Mesendoderm (in vitro differentiated cells): ENCODE data around the gene SSH2.

ENCODE experiments used
- DNase-seq: peaks from one replicate; pipeline ENCODE4 v3.0.0; 2013
- H2AK5ac ChIP-seq: 2 replicates; pipeline ENCODE4 v1.6.1; 2013; ENCODE audit warnings: low read length, inconsistent platforms
- H2BK120ac ChIP-seq: 2 replicates; pipeline ENCODE4 v1.6.1; 2013; ENCODE audit warnings: low read depth, mild to moderate bottlenecking, low read length, moderate library complexity, mixed read lengths
- H2BK15ac ChIP-seq: replicated peaks from 2 replicates; pipeline ENCODE4 v1.6.1; 2013; ENCODE audit warnings: low read depth, mild to moderate bottlenecking, moderate library complexity
- H2BK5ac ChIP-seq: 2 replicates; pipeline ENCODE4 v1.6.1; 2013; ENCODE audit warnings: low read length, inconsistent platforms
- H3K18ac ChIP-seq: 2 replicates; pipeline ENCODE4 v1.6.1; 2013; ENCODE audit warnings: mild to moderate bottlenecking, low read length, mixed read lengths
- H3K23ac ChIP-seq: one replicate; pipeline ENCODE4 v1.6.1; 2013; ENCODE audit warnings: low read length
- H3K27ac ChIP-seq: 2 replicates; pipeline ENCODE4 v1.5.1; 2013; ENCODE audit warnings: low read depth, mild to moderate bottlenecking, inconsistent platforms, low read length, moderate library complexity
- H3K27me3 ChIP-seq: 2 replicates; pipeline ENCODE4 v1.6.1; 2013; ENCODE audit warnings: low read length, control low read depth, mild to moderate bottlenecking, inconsistent platforms; ENCODE audit not compliant: insufficient read depth, poor library complexity
- H3K36me3 ChIP-seq: 2 replicates; pipeline ENCODE4 v1.6.1; 2013; ENCODE audit warnings: low read length, inconsistent platforms; ENCODE audit not compliant: control insufficient read depth, insufficient read depth
- H3K4ac ChIP-seq: one replicate; pipeline ENCODE4 v1.6.1; 2013; ENCODE audit warnings: low read depth, mild to moderate bottlenecking, low read length, moderate library complexity
- H3K4me1 ChIP-seq: 2 replicates; pipeline ENCODE4 v1.6.1; 2013; ENCODE audit warnings: low read depth, low read length, inconsistent platforms; ENCODE audit not compliant: control insufficient read depth
- H3K4me2 ChIP-seq: 2 replicates; pipeline ENCODE4 v1.6.1; 2013; ENCODE audit warnings: low read length
- H3K4me3 ChIP-seq: 2 replicates; pipeline ENCODE4 v1.5.1; 2013; ENCODE audit warnings: mild to moderate bottlenecking, low read length
- H3K56ac ChIP-seq: one replicate; pipeline ENCODE4 v1.6.1; 2013; ENCODE audit warnings: low read length
- H3K79me1 ChIP-seq: 2 replicates; pipeline ENCODE4 v1.6.1; 2013; ENCODE audit warnings: low read length, inconsistent platforms
- H3K79me2 ChIP-seq: 2 replicates; pipeline ENCODE4 v1.6.1; 2013; ENCODE audit warnings: mild to moderate bottlenecking, low read length; ENCODE audit not compliant: control insufficient read depth, insufficient read depth
- H3K9ac ChIP-seq: 2 replicates; pipeline ENCODE4 v1.6.1; 2013; ENCODE audit warnings: low read length, inconsistent platforms
- H4K5ac ChIP-seq: one replicate; pipeline ENCODE4 v1.6.1; 2013; ENCODE audit warnings: low read length
- H4K8ac ChIP-seq: one replicate; pipeline ENCODE4 v1.6.1; 2013; ENCODE audit warnings: low read depth, mild to moderate bottlenecking, control low read depth, low read length, moderate library complexity
- WGBS: extraction: QIAGEN DNeasy Blood & Tissue Kit; methylation state at CpG from one replicate; pipeline ENCODE4 v1.1.7; 2013; ENCODE audit warnings: low lambda C conversion rate, missing lambda C conversion rate; ENCODE audit not compliant: insufficient coverage; ENCODE audit errors: extremely low coverage; 5-methylcytosine and 5-hydroxymethylcytosine counted together

SSH2 gene

DNA sequence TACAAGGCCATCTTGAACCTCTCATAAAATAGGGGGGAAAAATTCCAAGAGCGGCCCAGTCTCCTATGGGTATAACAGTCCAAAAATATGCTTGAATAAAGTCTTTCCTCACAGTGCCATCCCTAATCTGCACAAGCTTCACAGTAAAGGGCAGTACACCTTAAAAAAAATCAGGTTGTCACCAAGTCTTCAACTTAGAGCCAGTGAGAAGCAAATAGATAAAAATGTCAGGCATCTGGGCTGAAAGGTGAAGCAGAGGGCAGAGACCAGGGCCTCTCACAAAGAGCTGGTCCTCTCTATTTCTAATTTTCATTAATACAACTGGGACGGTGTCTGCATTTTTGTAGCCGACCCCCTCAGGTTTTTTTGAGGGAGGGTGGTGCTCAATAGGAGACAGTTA is 82.9 kb downstream of the SSH2 start:
- Histone ChIP-seq H3K27ac (no peak overlapping the region), H2BK5ac (no peak overlapping the region)

GRCh38 chr17:29846298-29846697 is 83.7 kb downstream of the SSH2 start:
- Histone ChIP-seq H3K4me1 (no peaks in the 10 kb centered on the region), H3K36me3 (no peaks in the 10 kb centered on the region), H3K4ac (no peak overlapping the region), H3K56ac (no peak overlapping the region), H4K5ac (no peak overlapping the region), H3K27me3 (no peaks in the 10 kb centered on the region), H2BK5ac (no peak overlapping the region), H3K23ac (no peak overlapping the region), H4K8ac (no peak overlapping the region), H3K79me2 (no peaks in the 10 kb centered on the region), H3K4me3 (no peak overlapping the region), H2BK15ac (no peak overlapping the region), H2BK120ac (no peak overlapping the region), H3K18ac (no peak overlapping the region), H3K9ac (no peak overlapping the region), H3K27ac (no peak overlapping the region), H2AK5ac (no peak overlapping the region), H3K4me2 (no peak overlapping the region), H3K79me1 (no peaks in the 10 kb centered on the region)
- no CpG with 5 or more reads among the region's 2 CpGs for WGBS
- DNase-seq, result no peak

More for the DNA sequence above, 82.9 kb downstream of the SSH2 start:
- Histone ChIP-seq H3K79me1 (no peaks in the 10 kb centered on the region), H3K79me2 (no peaks in the 10 kb centered on the region), H4K5ac (no peak overlapping the region), H3K36me3 (no peaks in the 10 kb centered on the region), H3K9ac (no peak overlapping the region), H3K4me2 (no peak overlapping the region), H3K23ac (no peak overlapping the region), H2AK5ac (no peak overlapping the region), H3K18ac (no peak overlapping the region), H4K8ac (no peak overlapping the region), H3K56ac (no peak overlapping the region), H2BK15ac (no peak overlapping the region), H2BK120ac (no peak overlapping the region), H3K4ac (no peak overlapping the region), H3K4me3 (no peak overlapping the region), H3K27me3 (no peaks in the 10 kb centered on the region), H3K4me1 (no peaks in the 10 kb centered on the region)
- no peak for DNase-seq
- WGBS, result no CpG with 5 or more reads among the region's 3 CpGs

DNA sequence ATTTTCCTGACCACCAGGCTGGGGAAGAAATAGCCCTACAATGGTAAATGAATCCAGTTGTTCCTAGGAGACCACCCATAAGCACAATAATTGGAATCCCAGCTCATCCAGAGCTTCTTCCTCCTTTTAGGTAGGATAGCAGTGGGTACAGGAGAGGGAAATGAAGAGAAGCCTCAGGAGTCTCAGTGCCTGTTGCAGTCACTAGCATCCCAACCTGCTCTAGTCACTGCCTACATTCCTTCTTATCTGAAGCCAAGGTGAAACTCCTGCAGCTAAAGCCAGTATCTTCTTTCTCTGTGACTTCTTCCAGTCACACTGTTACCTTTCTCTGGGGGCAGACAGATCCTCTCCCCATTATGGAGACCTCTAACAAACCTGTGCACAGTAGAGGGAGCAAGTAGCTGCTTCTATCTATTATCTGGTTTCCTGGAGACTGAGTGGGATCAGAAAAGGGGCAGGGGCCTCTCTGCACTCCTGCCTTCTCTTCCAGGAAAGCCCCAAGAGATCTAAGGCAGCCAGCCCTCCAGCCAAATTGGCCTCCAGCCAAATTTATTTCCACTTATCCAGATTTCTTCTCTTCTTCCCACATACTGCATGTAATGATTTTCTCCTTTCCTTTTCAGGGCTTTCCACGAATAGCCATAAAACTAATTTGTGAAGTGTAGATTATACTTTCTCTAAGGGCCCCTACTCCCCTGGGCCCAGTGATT is 85.5 kb downstream of the SSH2 start:
- H4K8ac ChIP-seq, result no peak overlapping the region
- H3K4ac ChIP-seq, result no peak overlapping the region
- DNase-seq, result peak; percentile 72
- no peak overlapping the region for H4K5ac ChIP-seq
- no peaks in the 10 kb centered on the region for H3K36me3 ChIP-seq
- no peak overlapping the region for H3K56ac ChIP-seq
- H2BK15ac ChIP-seq, result no peak overlapping the region
- H3K27ac ChIP-seq, result no peak overlapping the region
- H2AK5ac ChIP-seq, result no peak overlapping the region
- H3K79me2 ChIP-seq, result no peaks in the 10 kb centered on the region
- no peak overlapping the region for H3K18ac ChIP-seq
- H3K9ac ChIP-seq, result no peak overlapping the region
- no peak overlapping the region for H3K4me2 ChIP-seq
- H3K4me1 ChIP-seq, result no peaks in the 10 kb centered on the region
- no peaks in the 10 kb centered on the region for H3K27me3 ChIP-seq
- H2BK120ac ChIP-seq, result no peak overlapping the region
- WGBS, result no CpG with 5 or more reads among the region's 1 CpG
- H3K23ac ChIP-seq, result no peak overlapping the region
- no peaks in the 10 kb centered on the region for H3K79me1 ChIP-seq
- H2BK5ac ChIP-seq, result no peak overlapping the region
- no peak overlapping the region for H3K4me3 ChIP-seq

- H4K5ac ChIP-seq, result no peak overlapping the region
- H3K9ac ChIP-seq, result no peak overlapping the region
- H3K79me1 ChIP-seq, result no peaks in the 10 kb centered on the region
- no peaks in the 10 kb centered on the region for H3K79me2 ChIP-seq
- H3K4me3 ChIP-seq, result no peak overlapping the region
- no peak overlapping the region for H3K23ac ChIP-seq
- H2BK15ac ChIP-seq, result no peak overlapping the region
- H3K4me2 ChIP-seq, result no peak overlapping the region
- H3K4ac ChIP-seq, result no peak overlapping the region
- no peaks in the 10 kb centered on the region for H3K4me1 ChIP-seq
- H2BK120ac ChIP-seq, result no peak overlapping the region
- no peaks in the 10 kb centered on the region for H3K36me3 ChIP-seq
- H3K27me3 ChIP-seq, result no peaks in the 10 kb centered on the region
- no peak overlapping the region for H3K56ac ChIP-seq
- DNase-seq, result no peak
- no peak overlapping the region for H2BK5ac ChIP-seq
- no peak overlapping the region for H4K8ac ChIP-seq
- H3K18ac ChIP-seq, result no peak overlapping the region
- no peak overlapping the region for H2AK5ac ChIP-seq
- H3K27ac ChIP-seq, result no peak overlapping the region
Observed at GRCh38 chr17:29840884-29841283, 89.1 kb downstream of the SSH2 start.

DNA sequence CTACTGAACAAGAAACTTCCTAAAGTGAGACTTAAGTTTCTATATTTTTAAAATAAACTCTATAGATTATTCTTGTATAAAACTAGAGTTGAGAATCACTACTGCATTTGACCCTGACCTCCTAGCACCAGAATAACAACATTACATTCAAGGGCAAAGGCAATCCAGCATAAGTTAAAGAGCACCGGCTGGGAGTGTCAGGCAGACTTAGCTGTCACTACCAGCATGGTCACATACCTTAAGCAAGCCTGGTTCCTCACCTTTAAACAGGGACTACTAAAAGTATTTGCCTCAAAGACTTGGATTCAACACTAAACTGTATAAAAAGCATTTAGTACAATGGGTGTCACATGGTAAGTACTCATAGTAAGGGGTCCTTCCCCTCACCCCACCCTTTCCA is 90.4 kb downstream of the SSH2 start:
- H2BK5ac ChIP-seq, result no peak overlapping the region
- no peaks in the 10 kb centered on the region for H3K4me1 ChIP-seq
- H4K8ac ChIP-seq, result no peak overlapping the region
- no peak overlapping the region for H2BK15ac ChIP-seq
- no peaks in the 10 kb centered on the region for H3K79me1 ChIP-seq
- no peaks in the 10 kb centered on the region for H3K27me3 ChIP-seq
- no peak for DNase-seq
- H3K27ac ChIP-seq, result no peak overlapping the region
- H3K56ac ChIP-seq, result no peak overlapping the region
- no CpG with 5 or more reads among the region's 1 CpG for WGBS
- no peak overlapping the region for H3K23ac ChIP-seq
- H3K79me2 ChIP-seq, result no peaks in the 10 kb centered on the region
- H3K9ac ChIP-seq, result no peak overlapping the region
- no peak overlapping the region for H4K5ac ChIP-seq
- no peaks in the 10 kb centered on the region for H3K36me3 ChIP-seq
- no peak overlapping the region for H3K4me2 ChIP-seq
- H3K4ac ChIP-seq, result no peak overlapping the region
- H2BK120ac ChIP-seq, result no peak overlapping the region
- H3K4me3 ChIP-seq, result no peak overlapping the region
- no peak overlapping the region for H2AK5ac ChIP-seq
- H3K18ac ChIP-seq, result no peak overlapping the region

GRCh38 chr17:29838961-29839360 is 91.1 kb downstream of the SSH2 start:
- no peak overlapping the region for H3K4ac ChIP-seq
- no peak overlapping the region for H4K5ac ChIP-seq
- no peak overlapping the region for H3K4me3 ChIP-seq
- no peak overlapping the region for H2BK15ac ChIP-seq
- H3K23ac ChIP-seq, result no peak overlapping the region
- no peaks in the 10 kb centered on the region for H3K79me1 ChIP-seq
- H2AK5ac ChIP-seq, result no peak overlapping the region
- no peaks in the 10 kb centered on the region for H3K27me3 ChIP-seq
- no peak overlapping the region for H3K9ac ChIP-seq
- H2BK5ac ChIP-seq, result no peak overlapping the region
- no peak overlapping the region for H2BK120ac ChIP-seq
- no peak overlapping the region for H3K27ac ChIP-seq
- H3K4me2 ChIP-seq, result no peak overlapping the region
- peak; percentile 92 for DNase-seq
- H3K18ac ChIP-seq, result no peak overlapping the region
- H3K4me1 ChIP-seq, result no peaks in the 10 kb centered on the region
- H3K56ac ChIP-seq, result no peak overlapping the region
- no peaks in the 10 kb centered on the region for H3K36me3 ChIP-seq
- WGBS, result no CpG with 5 or more reads among the region's 6 CpGs
- H4K8ac ChIP-seq, result no peak overlapping the region
- H3K79me2 ChIP-seq, result no peaks in the 10 kb centered on the region
